ENCODE data around the gene LRRC51.

- TF ChIP-seq CTCF (IDR thresholded peaks at IDR 0.05) (no peak), POLR2A (IDR thresholded peaks at IDR 0.05) (no peak)
Observed at GRCh38 chr11:72100462-72100861, 19.8 kb downstream of the LRRC51 start.

Measured in uterus (tissue), 2 donors.